Central memory CD8-positive, alpha-beta T cell (primary cell): ENCODE measurements around the gene ITGAL.
"Not testable (repeated sequence)": the region's sequence is repeated elsewhere in the genome, so short reads cannot be mapped to it uniquely, and the experiment has no call there.

Experiments used
- ATAC-seq: fragments of 150-1000 bp; cut with Tn5 transposase; replicated peaks from 2 replicates; pipeline ENCODE4 v1.10.0; 2022; ENCODE audit warnings: mild to moderate bottlenecking, moderate FRiP score, moderate number of reproducible peaks; ENCODE audit not compliant: poor library complexity, severe bottlenecking; ENCODE audit errors: extremely low read depth
- DNase-seq, 2 donors: peaks; one replicate each; pipeline ENCODE4 v3.0.0; 2021; ENCODE audit warnings: low spot score in 2 of 2
- H3K27ac Mint-ChIP-seq: one replicate; pipeline ENCODE4 v1.8.0; 2022; ENCODE audit warnings: low read depth, mild to moderate bottlenecking, moderate library complexity, mixed read lengths
- H3K27me3 Mint-ChIP-seq: one replicate; pipeline ENCODE4 v1.8.0; 2022; ENCODE audit warnings: mixed read lengths
- H3K36me3 Mint-ChIP-seq: one replicate; pipeline ENCODE4 v1.8.0; 2022; ENCODE audit warnings: mild to moderate bottlenecking, moderate library complexity, mixed read lengths; ENCODE audit not compliant: insufficient read depth
- H3K4me1 Mint-ChIP-seq: one replicate; pipeline ENCODE4 v1.8.0; 2022; ENCODE audit warnings: mixed read lengths
- H3K4me3 Mint-ChIP-seq: one replicate; pipeline ENCODE4 v1.8.0; 2022; ENCODE audit warnings: mild to moderate bottlenecking, moderate library complexity, mixed read lengths
- H3K9me3 Mint-ChIP-seq: one replicate; pipeline ENCODE4 v1.8.0; 2022; ENCODE audit warnings: mixed read lengths

ITGAL gene

DNA sequence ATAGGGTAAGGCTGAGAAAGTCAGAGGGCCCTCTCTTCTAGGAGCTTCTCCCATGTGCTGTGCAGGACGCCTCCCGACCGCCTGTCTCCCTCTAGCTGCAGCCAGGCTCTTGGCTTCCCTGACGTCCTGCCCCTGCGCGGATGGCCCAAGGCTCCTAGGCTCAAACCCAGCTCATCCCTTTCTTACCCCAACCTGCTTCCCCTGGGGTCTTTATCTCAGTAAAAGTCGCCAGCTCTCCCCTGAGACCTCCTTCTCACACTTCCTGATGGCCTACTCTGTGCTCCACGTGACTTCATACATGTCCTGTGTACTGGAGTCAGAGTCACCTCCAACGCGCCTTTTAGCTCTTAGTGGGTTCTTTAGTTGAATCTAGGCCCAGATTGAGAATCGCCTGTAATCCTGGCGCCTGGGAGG lies 63.2 kb downstream of the ITGAL start:
- H3K27ac Mint-ChIP-seq, result peak overlapping the region; percentile 93
- H3K36me3 Mint-ChIP-seq, result peaks cover 19% of the 10 kb centered on the region
- DNase-seq (peak; percentile 25 to 28), ATAC-seq (peak; percentile 67)
- no peaks in the 10 kb centered on the region for H3K9me3 Mint-ChIP-seq
- no peaks in the 10 kb centered on the region for H3K27me3 Mint-ChIP-seq
- H3K4me3 Mint-ChIP-seq, result peak overlapping the region; percentile 91
- H3K4me1 Mint-ChIP-seq, result peaks cover 24% of the 10 kb centered on the region

DNA sequence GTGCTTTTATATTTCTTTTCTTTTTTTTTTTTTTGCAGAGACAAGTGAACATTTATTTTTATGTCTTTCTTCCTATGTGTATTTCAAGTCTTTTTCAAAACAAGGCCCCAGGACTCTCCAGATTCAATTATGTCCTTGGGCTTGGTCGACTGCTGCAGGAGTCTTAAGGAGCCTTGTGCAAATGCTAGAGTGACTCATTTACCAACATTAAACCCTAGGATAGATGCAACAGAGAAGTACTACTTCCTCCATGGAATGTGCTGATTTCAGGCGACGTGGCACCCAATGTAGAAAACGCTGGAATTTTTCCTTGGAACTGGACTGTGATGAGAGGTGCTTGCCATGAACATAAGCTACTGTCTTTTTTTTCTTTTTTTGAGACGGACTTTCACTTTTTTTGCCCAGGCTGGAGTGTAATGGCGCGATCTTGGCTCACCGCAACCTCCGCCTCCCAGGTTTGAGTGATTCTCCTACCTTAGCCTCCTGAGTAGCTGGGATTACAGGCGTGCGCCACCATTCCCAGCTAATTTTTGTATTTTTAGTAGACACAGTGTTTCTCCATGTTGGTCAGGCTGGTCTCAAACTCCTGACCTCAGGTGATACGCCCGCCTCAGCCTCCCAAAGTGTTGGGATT lies 64.0 kb downstream of the ITGAL start:
- Mint-ChIP-seq H3K36me3 (peaks cover 17% of the 10 kb centered on the region), H3K27ac (peak overlapping the region; percentile 93), H3K4me3 (peak overlapping the region; percentile 91), H3K4me1 (peaks cover 24% of the 10 kb centered on the region)
- ATAC-seq, H3K27me3 Mint-ChIP-seq, H3K9me3 Mint-ChIP-seq, DNase-seq: not testable (repeated sequence)

DNA sequence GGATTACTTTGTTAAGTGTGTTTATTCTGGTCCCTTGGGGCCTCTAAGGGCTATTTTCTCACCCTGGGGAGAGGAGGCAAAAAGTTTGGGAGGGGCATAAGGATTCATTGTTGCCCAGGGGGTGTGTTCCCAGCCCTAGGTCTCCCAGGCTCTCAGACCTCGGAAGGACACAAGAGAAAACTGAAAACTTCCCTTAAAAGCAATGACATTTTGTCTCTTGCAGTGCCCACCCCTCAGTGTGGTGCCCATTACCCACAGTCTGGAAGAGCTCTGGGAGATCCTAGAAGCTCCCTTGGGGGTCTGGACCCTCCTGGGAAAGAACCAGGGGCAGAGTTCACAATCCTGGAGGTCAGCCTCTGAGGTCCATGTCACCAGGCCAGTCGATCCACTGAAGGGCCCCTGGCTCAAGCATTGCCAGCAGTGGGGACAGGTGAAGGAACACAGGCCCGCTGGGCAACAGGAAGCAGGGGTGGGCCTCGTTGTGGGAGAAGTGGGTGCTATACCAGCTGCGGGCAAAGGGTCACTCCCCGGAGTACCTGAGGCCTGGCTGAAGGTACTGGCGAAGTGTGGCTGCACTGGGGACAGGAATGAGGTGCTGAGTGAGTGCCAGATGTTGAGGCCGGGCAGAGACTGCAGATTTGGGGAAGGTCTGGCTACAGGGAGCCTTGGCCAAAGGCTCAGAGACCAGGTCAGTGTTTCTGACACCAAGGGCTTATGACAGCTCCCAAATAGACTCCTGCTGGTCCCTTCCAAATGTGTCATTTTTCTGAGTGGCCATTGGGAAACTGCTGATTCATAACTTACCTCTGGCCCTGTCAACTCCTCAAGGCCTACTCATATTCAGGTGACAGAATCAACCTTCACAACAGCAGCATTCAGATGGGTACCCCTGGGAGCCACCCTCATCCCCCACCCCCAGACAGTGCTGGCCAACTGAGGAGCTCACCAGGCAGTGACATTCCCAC lies 66.7 kb downstream of the ITGAL start:
- no peaks in the 10 kb centered on the region for H3K27me3 Mint-ChIP-seq
- H3K36me3 Mint-ChIP-seq, result peaks cover 10% of the 10 kb centered on the region
- H3K27ac Mint-ChIP-seq, result no peak overlapping the region
- H3K4me1 Mint-ChIP-seq, result peaks cover 19% of the 10 kb centered on the region
- no peak for ATAC-seq
- H3K9me3 Mint-ChIP-seq, result no peaks in the 10 kb centered on the region
- no peak for DNase-seq
- H3K4me3 Mint-ChIP-seq, result no peak overlapping the region

DNA sequence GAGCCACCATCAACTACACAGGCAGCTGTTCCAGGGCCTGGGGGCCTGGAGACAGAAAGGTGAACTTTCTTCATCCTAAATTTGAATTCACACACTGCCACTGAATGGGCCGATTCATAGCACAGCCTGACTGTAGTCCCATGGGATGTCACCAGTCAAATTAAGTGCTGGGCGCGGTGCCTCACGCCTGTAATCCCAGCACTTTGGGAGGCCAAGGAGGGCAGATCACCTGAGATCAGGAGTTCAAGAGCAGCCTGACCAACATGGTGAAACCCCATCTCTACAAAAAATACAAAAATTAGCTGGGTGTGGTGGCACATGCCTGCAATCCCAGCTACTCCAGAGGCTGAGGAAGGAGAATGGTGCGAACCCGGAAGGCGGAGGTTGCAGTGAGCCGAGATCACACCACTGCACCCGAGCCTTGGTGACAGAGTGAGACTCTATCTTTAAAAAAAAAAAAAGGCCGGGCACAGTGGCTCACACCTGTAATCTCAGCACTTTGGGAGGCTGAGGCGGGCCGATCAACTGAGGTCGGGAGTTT lies 67.5 kb downstream of the ITGAL start:
- not testable (repeated sequence) for DNase-seq, H3K4me3 Mint-ChIP-seq, H3K36me3 Mint-ChIP-seq, H3K27ac Mint-ChIP-seq, ATAC-seq, H3K9me3 Mint-ChIP-seq, H3K27me3 Mint-ChIP-seq
- peaks cover 15% of the 10 kb centered on the region for H3K4me1 Mint-ChIP-seq

DNA sequence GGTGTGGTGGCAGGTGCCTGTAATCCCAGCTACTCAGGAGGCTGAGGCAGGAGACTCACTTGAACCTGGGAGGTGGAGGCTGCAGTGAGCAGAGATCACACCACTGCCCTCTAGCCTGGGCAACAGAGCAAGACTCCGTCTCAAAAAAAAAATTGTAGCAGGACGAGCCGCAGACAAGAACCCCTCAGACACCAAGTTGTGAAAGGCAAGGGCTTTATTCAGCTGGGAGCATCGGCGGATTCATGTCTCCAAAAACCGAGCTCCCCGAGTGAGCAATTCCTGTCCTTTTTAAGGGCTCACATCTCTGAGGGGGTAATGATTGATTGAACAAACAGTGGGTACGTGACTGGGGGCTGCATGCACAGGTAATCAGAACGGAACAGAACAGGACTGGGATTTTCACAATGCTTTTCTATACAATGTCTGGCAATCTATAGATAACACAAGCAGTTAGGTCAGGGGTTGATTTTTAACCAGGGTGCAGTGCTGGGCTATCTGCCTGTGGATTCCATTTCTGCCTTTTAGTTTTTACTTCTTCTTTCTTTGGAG lies 68.4 kb downstream of the ITGAL start:
- not testable (repeated sequence) for H3K27me3 Mint-ChIP-seq, H3K4me1 Mint-ChIP-seq, H3K4me3 Mint-ChIP-seq, DNase-seq, ATAC-seq, H3K27ac Mint-ChIP-seq, H3K9me3 Mint-ChIP-seq, H3K36me3 Mint-ChIP-seq

DNA sequence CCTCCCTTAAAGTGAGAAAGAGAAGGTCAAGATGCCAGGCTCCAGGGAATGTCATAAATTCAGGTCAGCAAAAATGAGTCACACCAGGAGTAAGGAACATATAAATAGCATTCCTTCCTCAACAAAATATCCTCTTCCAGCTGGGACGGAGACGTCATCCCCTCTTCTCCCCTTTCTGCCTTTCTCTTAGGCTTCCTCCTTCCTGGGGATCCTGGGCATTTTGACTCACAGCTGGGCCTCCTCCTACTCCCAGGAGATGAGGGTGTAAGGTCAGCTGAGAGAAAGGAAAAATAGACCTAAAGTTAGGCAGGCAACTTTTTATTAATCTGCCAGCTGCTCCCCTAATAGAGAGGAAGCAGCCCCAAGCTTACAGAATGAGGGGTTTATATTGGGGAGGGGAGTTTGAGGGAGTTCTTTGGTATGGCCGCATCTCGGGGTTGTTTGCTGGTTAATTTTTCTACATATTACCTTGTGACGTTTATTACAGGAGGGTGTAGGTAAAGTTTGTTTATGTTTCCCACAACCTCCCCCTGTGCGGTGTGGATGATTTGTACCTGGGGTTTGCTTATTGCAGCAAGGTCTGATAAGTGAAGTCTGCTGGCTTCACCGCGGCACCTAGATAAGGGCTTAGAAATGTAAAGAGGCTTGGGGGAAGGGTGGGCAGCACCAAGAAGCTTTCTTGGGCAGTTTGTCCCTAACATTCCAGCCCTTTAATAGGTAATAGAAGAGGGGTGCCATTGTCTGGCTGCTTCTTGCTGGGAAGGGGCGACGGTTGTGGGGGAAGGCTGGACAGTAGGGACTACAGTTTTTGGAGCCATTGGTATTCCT lies 69.2 kb downstream of the ITGAL start:
- Mint-ChIP-seq H3K4me3 (no peak overlapping the region), H3K27ac (no peak overlapping the region), H3K27me3 (no peaks in the 10 kb centered on the region), H3K9me3 (no peaks in the 10 kb centered on the region), H3K4me1 (no peaks in the 10 kb centered on the region), H3K36me3 (no peaks in the 10 kb centered on the region)
- ATAC-seq (no peak), DNase-seq (no peak)

DNA sequence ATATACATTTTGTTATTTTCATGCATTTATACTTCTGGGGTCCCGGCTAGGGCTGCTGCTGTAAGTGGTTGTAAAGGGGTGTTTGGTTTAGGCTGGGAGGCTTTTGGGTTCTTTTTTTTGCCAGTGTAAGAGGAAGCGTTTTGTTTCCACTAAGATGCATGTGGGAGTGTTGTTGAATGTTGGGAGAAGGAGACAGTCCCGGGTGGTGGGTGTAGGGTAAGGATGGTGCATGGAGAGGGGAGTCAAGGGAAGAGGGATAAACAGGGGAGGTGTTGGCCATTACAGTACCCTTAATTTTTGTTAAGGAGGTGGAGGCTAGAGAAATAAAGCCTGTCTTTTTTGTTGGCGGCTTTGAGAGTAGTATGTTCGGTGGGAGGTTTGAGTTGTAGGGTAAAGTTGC lies 70.5 kb downstream of the ITGAL start:
- Mint-ChIP-seq H3K9me3 (no peaks in the 10 kb centered on the region), H3K4me1 (no peaks in the 10 kb centered on the region), H3K27ac (no peak overlapping the region), H3K36me3 (no peaks in the 10 kb centered on the region), H3K27me3 (no peaks in the 10 kb centered on the region), H3K4me3 (no peak overlapping the region)
- DNase-seq (no peak), ATAC-seq (no peak)

DNA sequence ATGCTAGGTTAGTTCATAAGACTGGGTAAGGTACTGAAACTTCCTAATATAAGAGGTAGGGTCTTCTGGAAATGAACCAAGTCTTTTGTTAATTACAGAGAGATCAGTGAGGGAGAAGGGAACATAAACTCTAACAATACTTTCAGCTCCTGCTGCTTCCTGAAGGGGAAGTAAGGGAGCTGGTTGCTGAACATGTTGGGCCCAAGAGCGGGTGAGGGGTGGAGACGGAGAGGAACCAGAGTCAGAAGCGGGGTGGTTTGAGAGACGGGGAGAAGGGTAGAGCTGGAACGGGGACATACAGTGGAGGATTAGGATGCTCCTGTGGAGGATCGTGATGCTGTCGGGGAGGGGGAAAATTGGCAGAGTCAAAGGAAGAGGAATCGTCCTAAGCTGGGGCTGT lies 73.6 kb downstream of the ITGAL start:
- Mint-ChIP-seq H3K27me3 (no peaks in the 10 kb centered on the region), H3K4me3 (no peak overlapping the region)

DNA sequence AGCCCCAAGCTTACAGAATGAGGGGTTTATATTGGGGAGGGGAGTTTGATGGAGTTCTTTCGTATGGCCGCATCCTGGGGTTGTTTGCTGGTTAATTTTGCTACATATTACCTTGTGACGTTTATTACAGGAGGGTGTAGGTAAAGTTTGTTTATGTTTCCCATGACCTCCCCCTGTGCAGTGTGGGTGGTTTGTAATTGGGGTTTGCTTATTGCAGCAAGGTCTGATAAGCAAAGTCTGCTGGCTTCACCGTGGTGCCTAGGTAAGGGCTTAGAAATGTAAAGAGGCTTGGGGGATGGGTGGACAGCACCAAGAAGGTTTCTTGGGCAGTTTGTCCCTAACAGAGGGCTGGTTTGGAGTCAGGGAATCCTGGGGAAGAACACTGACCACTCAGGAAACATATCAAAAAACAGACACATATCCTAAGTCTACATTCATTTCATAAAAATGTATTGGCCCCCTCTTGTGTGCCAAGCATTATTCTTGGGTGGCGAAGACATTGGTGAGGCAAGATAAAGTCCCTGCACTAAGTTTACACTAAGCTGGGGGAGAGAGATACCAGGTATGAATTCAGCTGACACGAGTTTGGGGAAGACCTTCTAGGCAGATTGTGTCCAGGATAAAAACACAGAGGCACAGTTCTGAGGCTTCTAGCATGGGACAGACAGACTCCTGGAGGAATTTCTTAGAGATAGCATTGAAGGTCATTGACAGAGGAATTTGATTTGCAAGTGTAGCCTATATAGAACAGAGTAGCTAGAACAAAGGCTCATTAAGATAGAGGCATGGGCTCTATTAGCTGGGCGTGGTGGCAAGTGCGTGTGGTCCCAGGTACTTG lies 76.1 kb downstream of the ITGAL start:
- Mint-ChIP-seq H3K9me3 (no peaks in the 10 kb centered on the region), H3K27me3 (no peaks in the 10 kb centered on the region), H3K4me1 (peaks cover 23% of the 10 kb centered on the region), H3K27ac (peak overlapping the region; percentile 35), H3K4me3 (no peak overlapping the region), H3K36me3 (peaks cover 7% of the 10 kb centered on the region)
- ATAC-seq, result no peak
- DNase-seq, result no peak

More for the DNA sequence above, 73.6 kb downstream of the ITGAL start:
- H3K9me3 Mint-ChIP-seq, result no peaks in the 10 kb centered on the region
- DNase-seq (no peak), ATAC-seq (no peak)
- H3K27ac Mint-ChIP-seq, result peak overlapping the region; percentile 20
- peaks cover under 1% of the 10 kb centered on the region for H3K4me1 Mint-ChIP-seq
- H3K36me3 Mint-ChIP-seq, result peaks cover 1% of the 10 kb centered on the region

DNA sequence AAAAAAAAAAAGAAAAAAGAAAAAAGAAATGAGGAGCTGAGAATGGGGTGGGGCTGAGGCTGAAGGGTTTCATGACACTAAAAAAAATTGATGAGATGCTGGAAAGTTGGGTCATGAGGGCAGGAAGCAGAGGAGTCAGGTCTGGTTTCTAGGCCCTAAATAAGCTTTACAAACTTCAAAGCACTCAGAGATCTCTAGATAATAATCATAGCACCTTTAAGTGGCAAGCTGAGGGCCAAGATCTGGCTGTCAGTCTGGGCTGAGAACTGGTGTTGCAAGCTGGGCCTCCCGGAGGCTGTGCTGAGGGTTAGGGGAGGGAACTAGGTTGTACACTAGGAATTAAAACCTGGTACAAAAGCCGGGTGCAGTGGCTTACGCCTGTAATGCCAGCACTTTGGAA lies 79.2 kb downstream of the ITGAL start:
- Mint-ChIP-seq H3K27ac (peak overlapping the region; percentile 92), H3K4me1 (peaks cover 30% of the 10 kb centered on the region), H3K36me3 (peaks cover 13% of the 10 kb centered on the region), H3K9me3 (no peaks in the 10 kb centered on the region), H3K27me3 (no peaks in the 10 kb centered on the region), H3K4me3 (peak overlapping the region; percentile 76)
- DNase-seq, result peak; percentile 37 to 72
- ATAC-seq, result peak; percentile 95

DNA sequence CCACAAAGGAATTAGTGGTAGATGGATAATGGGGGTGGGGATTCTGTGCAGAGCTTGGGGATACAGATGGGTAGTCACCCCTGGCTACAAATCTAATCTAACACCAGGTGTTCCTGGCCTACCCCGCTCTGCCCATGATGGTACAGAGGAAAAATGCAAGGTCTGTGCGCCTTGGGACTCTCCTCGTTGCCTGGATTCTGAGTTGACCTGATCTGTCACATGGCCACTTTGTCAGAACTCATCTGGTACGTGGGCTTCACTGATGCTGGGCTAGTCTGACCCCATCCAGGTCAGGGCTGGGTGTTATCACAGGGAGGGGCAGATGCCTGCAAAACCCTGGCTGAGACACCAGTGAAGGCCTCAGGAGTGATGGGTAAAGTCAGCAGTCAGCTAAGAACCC lies 80.4 kb downstream of the ITGAL start:
- Mint-ChIP-seq H3K27ac (peak overlapping the region; percentile 22), H3K27me3 (no peaks in the 10 kb centered on the region), H3K9me3 (no peaks in the 10 kb centered on the region), H3K4me1 (peaks cover 30% of the 10 kb centered on the region), H3K36me3 (peaks cover 15% of the 10 kb centered on the region), H3K4me3 (no peak overlapping the region)
- ATAC-seq (no peak), DNase-seq (no peak)
